Measurements from ENCODE around the gene GCM1.

The GCM1 gene

DNA sequence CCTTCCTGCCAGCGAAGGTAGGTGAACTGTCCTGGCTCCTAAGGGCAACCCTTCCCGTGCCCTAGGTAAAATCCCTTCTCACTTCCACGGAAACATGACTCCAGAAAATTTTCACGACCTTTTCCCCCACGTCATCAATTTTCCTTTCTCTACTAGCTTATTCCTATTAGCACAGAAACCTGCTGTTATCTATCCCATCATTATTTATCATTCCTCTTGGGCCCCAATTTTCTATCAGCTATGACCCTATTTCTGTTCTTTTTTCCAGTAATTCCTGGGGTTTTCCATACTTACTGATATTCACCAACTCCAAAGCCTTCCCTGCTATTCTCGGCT, 23.8 kb upstream of the GCM1 start:
- intact Hi-C loops (cut with DNase I; ENCODE audit: low total_unique reads), result loop anchor here (5.0 to 10.0 kb wide), 3 partner anchors 120 to 482 kb away; no protein-coding TSS in a partner anchor
- no peaks in the 10 kb centered on the region for H3K27me3 ChIP-seq
- no peak for TF ChIP-seq CTCF (IDR thresholded peaks at IDR 0.05)
- DNase-seq, result no peak
- no peaks in the 10 kb centered on the region for H3K9me3 ChIP-seq
- no peaks in the 10 kb centered on the region for H3K36me3 ChIP-seq
- H3K27ac ChIP-seq, result no peak overlapping the region
- H3K4me3 ChIP-seq, result no peak overlapping the region
- H3K4me1 ChIP-seq, result no peaks in the 10 kb centered on the region

DNA sequence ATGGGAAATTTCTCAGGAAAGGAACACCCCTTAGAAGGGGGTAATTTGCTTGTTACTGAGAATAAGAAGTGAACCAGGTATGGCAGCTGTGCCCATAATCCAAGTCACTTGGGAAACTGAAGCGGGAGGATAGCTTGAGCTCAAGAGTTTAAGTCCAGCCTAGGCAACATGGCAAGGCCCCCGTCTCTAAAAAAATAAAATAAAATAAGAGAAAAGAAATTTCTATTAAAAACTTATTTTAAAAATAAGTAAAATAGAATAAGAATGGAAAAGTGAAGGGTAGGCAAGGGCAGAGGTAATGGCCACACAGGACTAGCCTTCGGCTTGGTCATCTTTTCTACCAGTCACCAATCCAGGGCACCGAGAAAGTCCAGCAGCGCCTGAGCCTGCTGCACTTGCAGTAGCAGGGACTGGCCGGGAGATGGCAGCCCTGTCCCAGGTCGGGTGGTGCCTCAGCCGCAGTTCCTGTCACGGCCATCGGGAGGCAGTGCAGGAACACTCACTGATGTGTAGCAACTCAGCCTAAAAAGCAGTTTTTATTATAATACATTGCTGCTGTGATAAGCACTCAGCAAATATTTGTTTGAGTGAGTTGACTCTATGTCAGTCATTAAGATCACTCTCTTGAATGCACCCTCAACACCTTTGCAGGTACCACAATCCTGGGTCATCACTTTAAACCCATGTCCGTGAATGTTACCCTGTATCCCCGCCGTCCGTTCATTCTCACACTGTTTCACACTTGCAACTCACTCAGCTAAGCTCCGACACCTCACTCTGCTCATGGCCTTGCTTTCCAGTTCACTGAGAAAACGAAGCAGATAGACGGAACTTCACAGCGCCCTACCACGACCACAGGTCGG, 23.2 kb upstream of the GCM1 start:
- peak; percentile 100 for TF ChIP-seq CTCF (IDR thresholded peaks at IDR 0.05)

GRCh38 chr6:53168516-53169267, 20.1 kb upstream of the GCM1 start:
- Histone ChIP-seq H3K4me1 (no peaks in the 10 kb centered on the region), H3K4me3 (no peak overlapping the region), H3K27ac (no peak overlapping the region), H3K9me3 (no peaks in the 10 kb centered on the region), H3K36me3 (no peaks in the 10 kb centered on the region), H3K27me3 (no peaks in the 10 kb centered on the region)
- DNase-seq, result no peak
- intact Hi-C loops (cut with DNase I; ENCODE audit: low total_unique reads), result no loop called here
- TF ChIP-seq CTCF (IDR thresholded peaks at IDR 0.05), result no peak

More for the DNA sequence above, 23.2 kb upstream of the GCM1 start:
- Histone ChIP-seq H3K27ac (no peak overlapping the region), H3K27me3 (no peaks in the 10 kb centered on the region), H3K36me3 (no peaks in the 10 kb centered on the region), H3K4me1 (no peaks in the 10 kb centered on the region), H3K4me3 (no peak overlapping the region), H3K9me3 (no peaks in the 10 kb centered on the region)
- intact Hi-C loops (cut with DNase I; ENCODE audit: low total_unique reads), result loop anchor here (1.0 to 10.0 kb wide), 4 partner anchors 120 to 483 kb away; no protein-coding TSS in a partner anchor
- DNase-seq, result peak; percentile 90 to 91

DNA sequence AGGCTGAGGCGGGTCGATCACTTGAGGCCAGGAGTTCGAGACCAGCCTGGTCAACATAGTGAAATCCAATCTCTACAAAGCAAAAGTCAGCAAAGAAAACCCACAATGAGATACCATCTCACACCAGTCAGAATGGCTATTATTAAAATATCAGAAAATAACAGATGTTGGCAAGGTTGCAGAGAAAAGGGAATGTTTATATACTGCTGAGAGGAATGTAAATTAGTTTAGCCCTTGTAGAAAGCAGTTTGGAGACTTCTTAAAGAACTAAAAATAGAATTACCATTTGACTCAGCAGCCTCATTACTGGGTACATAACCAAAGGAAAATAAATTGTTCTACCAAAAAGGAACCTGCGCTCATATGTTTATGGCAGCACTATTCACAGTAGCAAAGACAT, 16.7 kb upstream of the GCM1 start:
- Histone ChIP-seq H3K9me3 (no peaks in the 10 kb centered on the region), H3K4me3 (no peak overlapping the region), H3K27ac (no peak overlapping the region), H3K27me3 (no peaks in the 10 kb centered on the region), H3K4me1 (no peaks in the 10 kb centered on the region), H3K36me3 (no peaks in the 10 kb centered on the region)
- intact Hi-C loops (cut with DNase I; ENCODE audit: low total_unique reads), result no loop called here
- no peak for DNase-seq
- TF ChIP-seq CTCF (IDR thresholded peaks at IDR 0.05), result no peak

GRCh38 chr6:53162606-53163005, 14.0 kb upstream of the GCM1 start:
- no peaks in the 10 kb centered on the region for H3K27me3 ChIP-seq
- TF ChIP-seq CTCF (IDR thresholded peaks at IDR 0.05), result no peak
- no peaks in the 10 kb centered on the region for H3K9me3 ChIP-seq
- H3K4me3 ChIP-seq, result no peak overlapping the region
- H3K27ac ChIP-seq, result no peak overlapping the region
- H3K4me1 ChIP-seq, result no peaks in the 10 kb centered on the region
- no peaks in the 10 kb centered on the region for H3K36me3 ChIP-seq
- DNase-seq, result no peak
- intact Hi-C loops (cut with DNase I; ENCODE audit: low total_unique reads), result no loop called here
